Stimulated activated CD4-positive, alpha-beta T cell treated with anti-CD3 and anti-CD28 coated beads, Interleukin-1b, Interleukin-23, amount 100 ng/mL, for 48 hours (primary cell): ENCODE data around the gene TMEM203.
"Not testable (repeated sequence)": the region's sequence is repeated elsewhere in the genome, so short reads cannot be mapped to it uniquely, and the experiment has no call there.

Source experiments
- DNase-seq: peaks from one replicate; pipeline ENCODE4 v3.0.0-alpha.2; 2020

TMEM203 gene, protein sequence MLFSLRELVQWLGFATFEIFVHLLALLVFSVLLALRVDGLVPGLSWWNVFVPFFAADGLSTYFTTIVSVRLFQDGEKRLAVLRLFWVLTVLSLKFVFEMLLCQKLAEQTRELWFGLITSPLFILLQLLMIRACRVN

GRCh38 chr9:137205126-137206069, at the start of gene TMEM203, which contains the start of gene NDOR1:
Gene TMEM203, minus strand, starts transcription at chr9:137205648. Its CDS starts 234 bp downstream, at chr9:137205414.
Gene NDOR1, plus strand, starts transcription at chr9:137205700. Its CDS starts 78 bp downstream, at chr9:137205778.
- peak; percentile 93 for DNase-seq

- DNase-seq = peak; percentile 92
Observed at GRCh38 chr9:137254624-137255447, 49.4 kb upstream of the TMEM203 start, which contains the start of gene NELFB. Gene NELFB, plus strand, starts transcription at chr9:137255327.

GRCh38 chr9:137253717-137254623, 48.5 kb upstream of the TMEM203 start:
- no peak for DNase-seq

GRCh38 chr9:137252555-137253506, 47.4 kb upstream of the TMEM203 start:
- no peak for DNase-seq

- DNase-seq = no peak
Observed at GRCh38 chr9:137251490-137252268, 46.2 kb upstream of the TMEM203 start.

GRCh38 chr9:137251194-137251461, 45.7 kb upstream of the TMEM203 start, which contains the start of gene STPG3:
Gene STPG3, plus strand, starts transcription at chr9:137251286. Its CDS starts 1 bp downstream, at chr9:137251287.
- DNase-seq = no peak

GRCh38 chr9:137250329-137251193, 45.1 kb upstream of the TMEM203 start:
- no peak for DNase-seq

DNA sequence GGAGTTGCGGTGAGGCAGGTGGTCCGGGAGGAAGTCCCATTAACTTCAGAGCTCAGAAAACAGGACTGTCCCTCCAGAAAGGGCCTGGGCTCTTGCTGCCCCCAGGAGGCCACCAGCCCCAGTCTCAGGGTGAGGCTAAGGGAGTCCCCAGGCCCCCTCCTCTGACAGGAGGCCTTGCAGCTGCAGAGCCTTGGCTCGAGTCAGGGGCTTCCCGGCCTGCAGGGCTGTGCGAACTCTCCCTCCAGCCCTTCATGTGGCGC, 42.4 kb upstream of the TMEM203 start:
- DNase-seq = no peak

GRCh38 chr9:137247135-137247915, 41.9 kb upstream of the TMEM203 start:
- DNase-seq = no peak

DNA sequence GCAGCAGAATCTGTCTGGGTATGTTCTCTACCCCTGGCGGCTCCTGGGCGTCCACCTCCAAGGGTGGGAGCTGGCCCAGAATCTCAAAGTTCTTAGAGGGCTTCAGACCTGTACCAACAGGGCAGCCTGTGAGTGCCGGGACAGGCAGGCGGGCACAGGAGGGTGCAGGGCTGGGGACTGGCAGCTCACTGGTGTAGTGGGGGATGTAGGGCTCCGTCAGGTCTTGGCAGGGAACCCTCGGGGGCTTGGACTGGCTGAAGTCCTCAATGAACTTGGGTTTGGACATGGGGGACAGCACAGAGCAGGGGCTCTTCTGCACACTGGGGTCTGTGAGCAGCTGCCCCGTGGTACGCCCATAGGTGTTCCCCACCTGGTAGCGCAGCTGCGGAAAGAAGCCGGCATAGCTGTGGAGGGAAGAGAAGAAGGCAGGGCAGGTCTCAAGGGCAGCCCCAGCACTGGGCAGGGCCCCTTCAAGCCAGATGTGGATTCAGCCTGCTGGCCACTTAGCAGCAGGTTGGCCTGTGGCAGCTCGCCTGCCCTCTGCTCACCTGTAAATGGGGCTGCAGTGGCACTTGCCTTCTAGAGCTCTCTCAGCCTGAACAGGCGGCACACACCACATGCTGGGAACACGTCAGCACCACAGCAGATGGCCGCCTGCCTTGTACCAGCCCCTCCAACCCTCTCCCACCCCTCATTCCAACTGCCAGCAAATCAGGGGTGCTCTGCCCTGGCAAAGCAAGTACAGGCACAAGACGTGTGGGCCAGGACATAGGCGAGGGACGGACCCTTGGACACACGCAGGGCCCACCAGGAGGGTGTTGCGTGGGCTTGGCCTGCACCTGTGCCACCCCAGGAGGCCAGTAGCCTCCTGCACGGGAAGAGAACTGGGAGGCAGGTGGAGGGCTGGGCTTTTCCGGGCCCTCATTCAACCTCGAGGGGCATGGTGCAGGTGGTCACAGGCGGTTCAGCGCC, 40.3 kb upstream of the TMEM203 start:
- no peak for DNase-seq

GRCh38 chr9:137244486-137245449, 39.3 kb upstream of the TMEM203 start:
- DNase-seq = no peak

- no peak for DNase-seq
Observed at GRCh38 chr9:137243626-137244485, 38.4 kb upstream of the TMEM203 start.

DNA sequence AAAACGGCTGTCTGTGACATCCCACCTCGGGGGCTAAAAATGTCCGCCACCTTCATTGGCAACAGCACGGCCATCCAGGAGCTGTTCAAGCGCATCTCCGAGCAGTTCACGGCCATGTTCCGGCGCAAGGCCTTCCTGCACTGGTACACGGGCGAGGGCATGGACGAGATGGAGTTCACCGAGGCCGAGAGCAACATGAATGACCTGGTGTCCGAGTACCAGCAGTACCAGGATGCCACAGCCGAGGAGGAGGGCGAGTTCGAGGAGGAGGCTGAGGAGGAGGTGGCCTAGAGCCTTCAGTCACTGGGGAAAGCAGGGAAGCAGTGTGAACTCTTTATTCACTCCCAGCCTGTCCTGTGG, 37.8 kb upstream of the TMEM203 start:
- not testable (repeated sequence) for DNase-seq

GRCh38 chr9:137242269-137243203, 37.1 kb upstream of the TMEM203 start:
- no peak for DNase-seq
